Left colon (tissue), 2 donors: ENCODE data around the gene MAP3K13. TPM values are rescaled to one million over a fixed set of nuclear protein-coding genes. Genes with fewer than 3 reads are reported as not detected.
"Not testable (repeated sequence)": the region's sequence is repeated elsewhere in the genome, so short reads cannot be mapped to it uniquely, and the experiment has no call there.

Experiments used
- ATAC-seq: fragments of 200-7000 bp; cut with Tn5 transposase; one replicate; pipeline ENCODE4 v1.9.1; 2020; ENCODE audit warnings: mild to moderate bottlenecking, moderate library complexity
- DNase-seq, 2 donors: peaks; one replicate each; pipeline ENCODE4 v3.0.0-alpha.2; 2020
- intact Hi-C, 2 donors: fragments of 100-400 bp; cut with DNase I in 1 of 2; cut with micrococcal nuclease in 1 of 2; formaldehyde crosslinking; loops; one replicate each; pipeline versions ENCODE4 v1.11.2 to v1.14.0; 2022; cut with DNase I, micrococcal nuclease
- total RNA-seq, 2 donors: library from RNA; stranded (reverse); fragmentation: NEBNext Ultra II Directional; extraction: Animal tissue kit (Norgen Biotek cat#: 25700); gene quantifications; one replicate each; pipeline ENCODE4 v1.2.1, GENCODE V29; 2021
- donor health status: DM: no; HTN: no; CAD: no.
- donor health status: DM: yes; HTN: yes; CAD: no.

The MAP3K13 gene
- total RNA-seq, 2 donors from 2014 or later, result 47.0 to 51.0 TPM

GRCh38 chr3:185422677-185423076, 59.7 kb downstream of the MAP3K13 start:
- DNase-seq (peak; percentile 52 to 75), ATAC-seq (peak; percentile 81)
- intact Hi-C loops, result no loop called here

- intact Hi-C loops, result no loop called here
- DNase-seq, result peak; percentile 25 to 56
Measured at GRCh38 chr3:185423178-185423577, 60.2 kb downstream of the MAP3K13 start.

GRCh38 chr3:185424435-185424834, 61.5 kb downstream of the MAP3K13 start:
- ATAC-seq (no peak), DNase-seq (no peak)
- intact Hi-C loops, result no loop called here

More at GRCh38 chr3:185423178-185423577, 60.2 kb downstream of the MAP3K13 start:
- ATAC-seq, result peak; percentile 63

- DNase-seq (no peak), ATAC-seq (no peak)
- intact Hi-C loops, result no loop called here
Measured at GRCh38 chr3:185430375-185430774, 67.4 kb downstream of the MAP3K13 start.

GRCh38 chr3:185439745-185440466, 77.0 kb downstream of the MAP3K13 start:
- ATAC-seq (no peak), DNase-seq (no peak)
- intact Hi-C loops, result no loop called here

- ATAC-seq (no peak), DNase-seq (no peak)
- intact Hi-C loops, result no loop called here
Measured at GRCh38 chr3:185442031-185442430, 79.1 kb downstream of the MAP3K13 start.

GRCh38 chr3:185444329-185444728, 81.4 kb downstream of the MAP3K13 start:
- ATAC-seq (no peak), DNase-seq (no peak)
- intact Hi-C loops, result no loop called here

- no peak for DNase-seq
- no peak for ATAC-seq
- intact Hi-C loops, result no loop called here
Measured at GRCh38 chr3:185448107-185448506, 85.2 kb downstream of the MAP3K13 start.

GRCh38 chr3:185451432-185451831, 88.5 kb downstream of the MAP3K13 start:
- DNase-seq, intact Hi-C loops, ATAC-seq: not testable (repeated sequence)

GRCh38 chr3:185457376-185457775, 94.4 kb downstream of the MAP3K13 start:
- intact Hi-C loops, result no loop called here
- ATAC-seq, result no peak
- no peak for DNase-seq

GRCh38 chr3:185460309-185460708, 97.4 kb downstream of the MAP3K13 start:
- DNase-seq (no peak), ATAC-seq (no peak)
- intact Hi-C loops, result no loop called here

- intact Hi-C loops, result no loop called here
- DNase-seq (no peak), ATAC-seq (peak; percentile 57)
Measured at GRCh38 chr3:185460719-185461350, 97.9 kb downstream of the MAP3K13 start.

GRCh38 chr3:185465471-185465870, 102.5 kb downstream of the MAP3K13 start:
- DNase-seq (no peak), ATAC-seq (no peak)
- intact Hi-C loops, result no loop called here

- intact Hi-C loops, DNase-seq, ATAC-seq: not testable (repeated sequence)
Measured at GRCh38 chr3:185466123-185466522, 103.2 kb downstream of the MAP3K13 start.

GRCh38 chr3:185469542-185469941, 106.6 kb downstream of the MAP3K13 start:
- no peak for DNase-seq
- peak; percentile 64 for ATAC-seq
- intact Hi-C loops, result no loop called here

GRCh38 chr3:185470323-185470722, 107.4 kb downstream of the MAP3K13 start:
- DNase-seq (no peak), ATAC-seq (peak; percentile 69)
- intact Hi-C loops, result no loop called here

GRCh38 chr3:185473290-185473815, 110.4 kb downstream of the MAP3K13 start:
- intact Hi-C loops, result no loop called here
- ATAC-seq (no peak), DNase-seq (no peak)

GRCh38 chr3:185474922-185475321, 112.0 kb downstream of the MAP3K13 start:
- intact Hi-C loops, DNase-seq, ATAC-seq: not testable (repeated sequence)

GRCh38 chr3:185477316-185477715, 114.4 kb downstream of the MAP3K13 start:
- intact Hi-C loops, result no loop called here
- ATAC-seq (peak; percentile 86), DNase-seq (no peak)

GRCh38 chr3:185479373-185479945, 116.5 kb downstream of the MAP3K13 start:
- ATAC-seq, result no peak

More at GRCh38 chr3:185479373-185479945, 116.5 kb downstream of the MAP3K13 start:
- DNase-seq, result no peak
- intact Hi-C loops, result no loop called here
